ENCODE results near the gene CDKAL1.

The CDKAL1 gene

DNA sequence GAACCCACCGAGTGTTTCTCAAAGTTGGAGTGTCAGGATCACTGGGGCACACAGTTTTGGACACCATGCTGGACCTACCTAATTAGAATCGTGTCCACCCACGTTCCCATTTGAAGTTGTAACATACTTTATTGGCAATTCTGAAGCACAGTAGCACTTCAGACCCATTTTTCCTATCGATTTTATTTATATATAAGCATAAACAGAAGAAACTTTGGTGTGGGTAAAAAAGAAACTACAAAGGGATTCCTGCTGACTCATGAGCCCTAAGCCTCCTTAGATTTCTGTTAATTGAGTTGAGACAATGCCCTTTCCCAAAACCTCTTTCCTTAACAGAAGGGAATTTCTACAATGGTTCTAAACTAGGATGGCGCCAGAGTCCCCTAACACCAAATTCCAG lies 398.0 kb downstream of the CDKAL1 start:
- Mint-ChIP-seq H3K9me3 (no peaks in the 10 kb centered on the region), H3K4me1 (ENCODE audit: low read depth) (no peaks in the 10 kb centered on the region), H3K36me3 (ENCODE audit: low read depth) (no peaks in the 10 kb centered on the region), H3K27me3 (no peaks in the 10 kb centered on the region), H3K4me3 (no peak overlapping the region), H3K27ac (no peak overlapping the region)
- intact Hi-C loops (cut with micrococcal nuclease): no loop called here

- H3K9me3 Mint-ChIP-seq: no peaks in the 10 kb centered on the region
- no peaks in the 10 kb centered on the region for H3K4me1 Mint-ChIP-seq (ENCODE audit: low read depth)
- intact Hi-C loops (cut with micrococcal nuclease): no loop called here
- H3K4me3 Mint-ChIP-seq: no peak overlapping the region
- H3K27ac Mint-ChIP-seq: no peak overlapping the region
- no peaks in the 10 kb centered on the region for H3K27me3 Mint-ChIP-seq
- no peaks in the 10 kb centered on the region for H3K36me3 Mint-ChIP-seq (ENCODE audit: low read depth)
These were observed 399.0 kb downstream of the CDKAL1 start for GRCh38 chr6:20933057-20933788.

DNA sequence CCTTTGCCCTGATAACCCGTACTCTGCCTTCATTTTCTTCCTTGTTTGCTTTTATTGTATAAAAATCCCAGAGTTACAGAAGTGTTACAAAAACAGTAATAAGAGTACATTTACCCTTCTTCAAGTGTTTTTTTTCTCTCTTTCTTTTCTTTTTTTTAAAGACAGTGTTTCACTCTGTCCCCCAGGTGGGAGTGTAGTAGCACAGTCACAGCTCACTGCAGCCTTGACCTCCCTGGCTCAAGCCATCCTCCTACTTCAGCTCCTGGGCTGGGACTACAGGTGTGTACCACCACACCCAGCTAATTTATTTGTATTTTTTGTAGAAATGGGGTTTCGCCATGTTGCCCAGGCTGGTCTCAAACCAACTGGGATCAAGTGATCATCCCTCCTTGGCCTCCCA lies 402.7 kb downstream of the CDKAL1 start:
- H3K36me3 Mint-ChIP-seq (ENCODE audit: low read depth): no peaks in the 10 kb centered on the region
- H3K9me3 Mint-ChIP-seq: no peaks in the 10 kb centered on the region
- H3K4me3 Mint-ChIP-seq: no peak overlapping the region
- no peak overlapping the region for H3K27ac Mint-ChIP-seq
- H3K27me3 Mint-ChIP-seq: no peaks in the 10 kb centered on the region
- intact Hi-C loops (cut with micrococcal nuclease): no loop called here
- no peaks in the 10 kb centered on the region for H3K4me1 Mint-ChIP-seq (ENCODE audit: low read depth)

- intact Hi-C loops (cut with micrococcal nuclease): no loop called here
- no peaks in the 10 kb centered on the region for H3K4me1 Mint-ChIP-seq (ENCODE audit: low read depth)
- H3K9me3 Mint-ChIP-seq: peaks cover 18% of the 10 kb centered on the region
- peaks cover 16% of the 10 kb centered on the region for H3K36me3 Mint-ChIP-seq (ENCODE audit: low read depth)
- no peak overlapping the region for H3K27ac Mint-ChIP-seq
- no peaks in the 10 kb centered on the region for H3K27me3 Mint-ChIP-seq
- no peak overlapping the region for H3K4me3 Mint-ChIP-seq
These were observed 405.0 kb downstream of the CDKAL1 start for GRCh38 chr6:20939161-20939775.

DNA sequence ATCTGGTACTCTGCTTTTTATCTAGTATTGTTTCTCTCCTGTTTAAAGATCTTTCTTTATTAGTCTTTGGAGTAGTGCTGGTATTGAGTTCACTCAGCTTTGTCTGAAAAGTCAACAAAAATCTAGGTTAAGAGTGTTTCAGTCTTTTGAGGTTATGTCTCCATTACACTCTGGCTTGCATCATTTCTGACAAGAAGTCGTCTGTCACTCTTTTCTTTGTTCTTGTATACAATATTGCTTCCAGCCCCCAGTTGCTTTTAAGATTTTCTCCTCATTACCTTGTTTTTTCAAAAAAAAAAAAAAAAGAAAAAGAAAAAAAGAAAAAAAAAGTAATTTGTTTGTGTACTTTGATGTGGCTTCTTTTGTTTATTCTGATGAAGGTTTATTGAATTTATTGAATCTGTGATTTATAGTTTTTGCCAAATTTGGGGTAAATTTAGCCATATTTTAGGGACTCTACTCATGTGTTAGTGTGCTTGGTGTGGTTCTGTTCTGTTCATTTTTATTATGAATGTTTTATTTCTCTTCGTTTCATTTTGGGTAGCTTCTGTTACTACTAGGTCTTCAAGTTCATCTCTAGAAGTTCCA lies 408.9 kb downstream of the CDKAL1 start:
- no peaks in the 10 kb centered on the region for H3K4me1 Mint-ChIP-seq (ENCODE audit: low read depth)

DNA sequence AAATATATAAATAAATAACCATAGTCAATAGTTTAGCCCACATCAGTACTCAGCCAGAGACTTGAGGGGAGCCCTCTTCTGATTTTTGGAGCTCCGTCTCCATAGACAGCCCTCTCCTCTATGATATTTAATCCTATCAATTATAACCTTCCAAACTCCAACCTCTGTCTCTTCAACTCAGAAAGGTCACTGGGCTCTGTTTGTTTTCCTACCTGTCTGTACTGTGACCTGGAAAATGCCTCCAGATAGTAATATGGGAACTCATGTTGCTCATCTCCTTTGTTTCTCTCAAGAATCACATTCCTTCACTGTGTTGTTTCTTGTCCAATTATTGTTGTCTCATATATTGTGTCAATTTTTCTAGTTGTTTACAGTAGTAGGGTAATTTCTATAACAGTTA lies 409.7 kb downstream of the CDKAL1 start:
- no peaks in the 10 kb centered on the region for H3K4me1 Mint-ChIP-seq (ENCODE audit: low read depth)
- intact Hi-C loops (cut with micrococcal nuclease): no loop called here
- no peak overlapping the region for H3K27ac Mint-ChIP-seq

More for the DNA sequence above, 408.9 kb downstream of the CDKAL1 start:
- intact Hi-C loops (cut with micrococcal nuclease): no loop called here
- Mint-ChIP-seq H3K4me3 (no peak overlapping the region), H3K36me3 (ENCODE audit: low read depth) (peaks cover 16% of the 10 kb centered on the region), H3K27ac (no peak overlapping the region), H3K9me3 (peaks cover 20% of the 10 kb centered on the region), H3K27me3 (no peaks in the 10 kb centered on the region)

GRCh38 chr6:20946022-20946421 lies 411.8 kb downstream of the CDKAL1 start:
- peaks cover 20% of the 10 kb centered on the region for H3K9me3 Mint-ChIP-seq

More for the DNA sequence above, 409.7 kb downstream of the CDKAL1 start:
- no peaks in the 10 kb centered on the region for H3K27me3 Mint-ChIP-seq
- H3K4me3 Mint-ChIP-seq: no peak overlapping the region
- H3K9me3 Mint-ChIP-seq: peaks cover 20% of the 10 kb centered on the region
- H3K36me3 Mint-ChIP-seq (ENCODE audit: low read depth): peaks cover 16% of the 10 kb centered on the region

GRCh38 chr6:20946890-20947289 lies 412.6 kb downstream of the CDKAL1 start:
- peaks cover 16% of the 10 kb centered on the region for H3K36me3 Mint-ChIP-seq (ENCODE audit: low read depth)
- no peak overlapping the region for H3K27ac Mint-ChIP-seq
- intact Hi-C loops (cut with micrococcal nuclease): no loop called here
- H3K9me3 Mint-ChIP-seq: peaks cover 20% of the 10 kb centered on the region
- no peaks in the 10 kb centered on the region for H3K27me3 Mint-ChIP-seq
- H3K4me3 Mint-ChIP-seq: no peak overlapping the region
- H3K4me1 Mint-ChIP-seq (ENCODE audit: low read depth): no peaks in the 10 kb centered on the region

More at GRCh38 chr6:20946022-20946421, 411.8 kb downstream of the CDKAL1 start:
- Mint-ChIP-seq H3K4me1 (ENCODE audit: low read depth) (no peaks in the 10 kb centered on the region), H3K27me3 (no peaks in the 10 kb centered on the region), H3K36me3 (ENCODE audit: low read depth) (peaks cover 16% of the 10 kb centered on the region), H3K4me3 (no peak overlapping the region), H3K27ac (no peak overlapping the region)
- intact Hi-C loops (cut with micrococcal nuclease): no loop called here

GRCh38 chr6:20947977-20948376 lies 413.7 kb downstream of the CDKAL1 start:
- Mint-ChIP-seq H3K4me3 (no peak overlapping the region), H3K9me3 (peaks cover 15% of the 10 kb centered on the region), H3K27me3 (no peaks in the 10 kb centered on the region), H3K36me3 (ENCODE audit: low read depth) (peaks cover 13% of the 10 kb centered on the region), H3K4me1 (ENCODE audit: low read depth) (no peaks in the 10 kb centered on the region), H3K27ac (no peak overlapping the region)
- intact Hi-C loops (cut with micrococcal nuclease): no loop called here

DNA sequence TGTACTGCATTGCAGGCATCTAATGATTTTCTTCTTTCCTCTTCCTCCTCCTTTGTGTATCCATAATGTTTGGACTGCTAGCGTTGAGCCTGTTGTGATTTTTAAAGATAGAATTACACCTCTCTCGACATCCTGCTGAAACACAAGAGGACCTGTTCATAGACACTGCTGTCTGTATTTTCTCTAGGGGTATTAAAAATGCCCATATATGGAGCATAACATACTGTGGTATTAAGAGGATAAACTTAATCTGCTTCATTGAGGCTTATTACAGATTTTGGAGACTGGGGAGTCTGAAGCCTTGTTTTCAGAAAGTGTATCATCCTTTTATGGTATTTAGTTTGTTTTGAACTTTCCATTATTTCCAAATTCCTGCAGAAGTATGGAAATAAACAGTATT lies 414.3 kb downstream of the CDKAL1 start:
- H3K9me3 Mint-ChIP-seq: peaks cover 9% of the 10 kb centered on the region
- peaks cover 7% of the 10 kb centered on the region for H3K36me3 Mint-ChIP-seq (ENCODE audit: low read depth)
- H3K27me3 Mint-ChIP-seq: no peaks in the 10 kb centered on the region
- intact Hi-C loops (cut with micrococcal nuclease): no loop called here
- H3K4me3 Mint-ChIP-seq: no peak overlapping the region
- no peaks in the 10 kb centered on the region for H3K4me1 Mint-ChIP-seq (ENCODE audit: low read depth)
- no peak overlapping the region for H3K27ac Mint-ChIP-seq

- Mint-ChIP-seq H3K4me3 (no peak overlapping the region), H3K4me1 (ENCODE audit: low read depth) (no peaks in the 10 kb centered on the region), H3K27me3 (no peaks in the 10 kb centered on the region), H3K36me3 (ENCODE audit: low read depth) (peaks cover 1% of the 10 kb centered on the region), H3K27ac (no peak overlapping the region), H3K9me3 (peaks cover 3% of the 10 kb centered on the region)
- intact Hi-C loops (cut with micrococcal nuclease): no loop called here
These were observed 414.9 kb downstream of the CDKAL1 start for GRCh38 chr6:20949138-20949537.

- H3K36me3 Mint-ChIP-seq (ENCODE audit: low read depth): peaks cover 8% of the 10 kb centered on the region
- H3K4me3 Mint-ChIP-seq: no peak overlapping the region
- peaks cover 12% of the 10 kb centered on the region for H3K4me1 Mint-ChIP-seq (ENCODE audit: low read depth)
- H3K27me3 Mint-ChIP-seq: no peaks in the 10 kb centered on the region
- no peaks in the 10 kb centered on the region for H3K9me3 Mint-ChIP-seq
- intact Hi-C loops (cut with micrococcal nuclease): no loop called here
- no peak overlapping the region for H3K27ac Mint-ChIP-seq
These were observed 418.6 kb downstream of the CDKAL1 start for GRCh38 chr6:20952699-20953474.

DNA sequence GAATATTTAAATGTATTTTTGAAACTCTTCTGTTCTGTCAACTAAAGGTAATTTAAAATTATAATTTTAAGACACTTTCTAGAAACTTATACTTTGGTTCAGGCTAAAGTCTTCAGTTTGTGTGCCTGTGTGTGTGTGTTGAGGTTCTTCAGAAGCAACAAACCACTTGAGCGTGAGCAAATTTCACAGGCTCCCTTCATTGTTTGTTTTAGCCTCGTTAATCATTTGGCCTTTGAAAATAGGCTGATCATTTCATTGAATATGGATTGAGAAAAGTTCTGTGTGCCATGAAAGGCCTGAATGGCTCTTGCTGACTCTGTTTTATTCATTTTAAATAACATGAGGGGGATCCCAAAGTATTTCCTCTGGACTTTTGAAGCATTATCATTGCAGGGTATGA lies 420.1 kb downstream of the CDKAL1 start:
- Mint-ChIP-seq H3K27me3 (no peaks in the 10 kb centered on the region), H3K27ac (no peak overlapping the region), H3K4me3 (no peak overlapping the region), H3K4me1 (ENCODE audit: low read depth) (peaks cover 12% of the 10 kb centered on the region), H3K36me3 (ENCODE audit: low read depth) (peaks cover 8% of the 10 kb centered on the region), H3K9me3 (no peaks in the 10 kb centered on the region)
- intact Hi-C loops (cut with micrococcal nuclease): no loop called here

GRCh38 chr6:20955131-20955530 lies 420.9 kb downstream of the CDKAL1 start:
- peaks cover 8% of the 10 kb centered on the region for H3K36me3 Mint-ChIP-seq (ENCODE audit: low read depth)
- no peak overlapping the region for H3K4me3 Mint-ChIP-seq
- peak overlapping the region; percentile 57 for H3K27ac Mint-ChIP-seq
- no peaks in the 10 kb centered on the region for H3K9me3 Mint-ChIP-seq
- no peaks in the 10 kb centered on the region for H3K27me3 Mint-ChIP-seq
- H3K4me1 Mint-ChIP-seq (ENCODE audit: low read depth): peaks cover 12% of the 10 kb centered on the region
- intact Hi-C loops (cut with micrococcal nuclease): no loop called here

Data from dendritic cell treated with granulocyte-macrophage colony-stimulating factor and Interleukin-4, amounts not matched to agents 40 ng/mL and 50 ng/mL, for 4 days (primary cell).